ENCODE measurements around the gene CBX2.

- TF ChIP-seq CTCF (IDR thresholded peaks at IDR 0.05 in 2 of 3, conservative IDR thresholded peaks at IDR 0.05 in 1 of 3; ENCODE audit: borderline replicate concordance in 1 of 3, insufficient read depth in 1 of 3, low read depth in 2 of 3, low read length in 2 of 3) (no peak), RAD21 (IDR thresholded peaks at IDR 0.05; ENCODE audit: low read depth) (no peak), EZH2 (IDR thresholded peaks at IDR 0.05) (no peak), CBX3 (IDR thresholded peaks at IDR 0.05; ENCODE audit: low read depth) (no peak), ZNF274 (IDR thresholded peaks at IDR 0.05; ENCODE audit: low read depth, low read length) (no peak), POLR2AphosphoS5 (IDR thresholded peaks at IDR 0.05; ENCODE audit: low read depth, low read length) (no peak)
Measured at GRCh38 chr17:79765708-79766107, 12.2 kb upstream of the CBX2 start.
